Activated CD4-positive, alpha-beta memory T cell treated with anti-CD3 and anti-CD28 coated beads, Interleukin-2, amount 10 ng/mL, durations not matched to agents 7 days and 5 days (primary cell): ENCODE data around the gene CERKL. TPM values are rescaled to one million over a fixed set of nuclear protein-coding genes. Genes with fewer than 3 reads are reported as not detected.

Source experiments
- total RNA-seq, 2 experiments: library from RNA; stranded (reverse); gene quantifications; one replicate each; pipeline ENCODE4 v1.2.3, GENCODE V29; 2021

CERKL gene
- total RNA-seq, 2 experiments from 2014 or later: 0.08 TPM; not detected in 1

Other genes with a start within 250 kb of the CERKL start
- gene ITGA4, start 199.7 kb downstream of the CERKL start, total RNA-seq: 100 to 1,000 TPM; 252 to 265 TPM
- gene NEUROD1, start 23.4 kb upstream of the CERKL start, total RNA-seq: not detected
- gene ITPRID2, start 234.6 kb upstream of the CERKL start, total RNA-seq: 10 to 100 TPM; 53.0 to 53.2 TPM